DMS53 treated with DMSO at 0.1 percent for 48 hours (cell line): ENCODE results near the gene TOM1L2.

Experiments used
- DNase-seq: peaks from one replicate; lab custom pipeline; 2025; ENCODE audit not compliant: unreplicated experiment; lab: John Stamatoyannopoulos, UW

Gene TOM1L2

GRCh38 chr17:17972126-17972951 is at the start of gene TOM1L2, which contains the start of gene DRC3:
TOM1L2 (minus strand) TSS chr17:17972400; CDS start chr17:17972313, 87 bp downstream.
DRC3 (plus strand) TSS chr17:17972862; CDS start chr17:17977599, 4,737 bp downstream.
- DNase-seq, result peak; percentile 98

GRCh38 chr17:18021372-18021771 is 49.2 kb upstream of the TOM1L2 start:
- no peak for DNase-seq

GRCh38 chr17:18020971-18021370 is 48.8 kb upstream of the TOM1L2 start:
- DNase-seq, result no peak

GRCh38 chr17:18019838-18020154 is 47.6 kb upstream of the TOM1L2 start:
- DNase-seq, result no peak

- no peak for DNase-seq
These were observed 46.3 kb upstream of the TOM1L2 start for GRCh38 chr17:18018411-18018921.

GRCh38 chr17:18017958-18018357 is 45.8 kb upstream of the TOM1L2 start:
- no peak for DNase-seq

- DNase-seq, result no peak
These were observed 44.2 kb upstream of the TOM1L2 start for GRCh38 chr17:18016426-18016825.

GRCh38 chr17:18015593-18015992 is 43.4 kb upstream of the TOM1L2 start:
- DNase-seq, result no peak

- no peak for DNase-seq
These were observed 41.8 kb upstream of the TOM1L2 start for GRCh38 chr17:18014006-18014405.

- no peak for DNase-seq
These were observed 39.1 kb upstream of the TOM1L2 start for GRCh38 chr17:18011286-18011685.

- DNase-seq, result no peak
These were observed 37.6 kb upstream of the TOM1L2 start for GRCh38 chr17:18009609-18010420.

- no peak for DNase-seq
These were observed 36.5 kb upstream of the TOM1L2 start for GRCh38 chr17:18008496-18009268.

GRCh38 chr17:18006495-18007239 is 34.5 kb upstream of the TOM1L2 start:
- no peak for DNase-seq

GRCh38 chr17:18005496-18005895 is 33.3 kb upstream of the TOM1L2 start:
- no peak for DNase-seq

GRCh38 chr17:18004884-18005305 is 32.7 kb upstream of the TOM1L2 start:
- DNase-seq, result no peak

GRCh38 chr17:18004345-18004744 is 32.1 kb upstream of the TOM1L2 start:
- DNase-seq, result no peak

GRCh38 chr17:18002171-18002570 is 30.0 kb upstream of the TOM1L2 start:
- DNase-seq, result no peak

GRCh38 chr17:18000030-18000408 is 27.8 kb upstream of the TOM1L2 start:
- no peak for DNase-seq

- no peak for DNase-seq
These were observed 27.3 kb upstream of the TOM1L2 start for GRCh38 chr17:17999364-18000029.

- no peak for DNase-seq
These were observed 26.7 kb upstream of the TOM1L2 start for GRCh38 chr17:17998934-17999333.
